Stimulated activated naive CD8-positive, alpha-beta T cell treated with anti-CD3 and anti-CD28 coated beads, Interleukin-15, Interleukin-2, amounts not matched to agents 100 U/mL and 50 U/mL, for 24 hours (primary cell): ENCODE results near the gene GART.

ENCODE experiments used
- ATAC-seq: fragments of 150-1000 bp; cut with Tn5 transposase; one replicate; pipeline ENCODE4 v1.10.0; 2021
- DNase-seq: peaks from one replicate; pipeline ENCODE4 v3.0.0; 2021

Gene GART

DNA sequence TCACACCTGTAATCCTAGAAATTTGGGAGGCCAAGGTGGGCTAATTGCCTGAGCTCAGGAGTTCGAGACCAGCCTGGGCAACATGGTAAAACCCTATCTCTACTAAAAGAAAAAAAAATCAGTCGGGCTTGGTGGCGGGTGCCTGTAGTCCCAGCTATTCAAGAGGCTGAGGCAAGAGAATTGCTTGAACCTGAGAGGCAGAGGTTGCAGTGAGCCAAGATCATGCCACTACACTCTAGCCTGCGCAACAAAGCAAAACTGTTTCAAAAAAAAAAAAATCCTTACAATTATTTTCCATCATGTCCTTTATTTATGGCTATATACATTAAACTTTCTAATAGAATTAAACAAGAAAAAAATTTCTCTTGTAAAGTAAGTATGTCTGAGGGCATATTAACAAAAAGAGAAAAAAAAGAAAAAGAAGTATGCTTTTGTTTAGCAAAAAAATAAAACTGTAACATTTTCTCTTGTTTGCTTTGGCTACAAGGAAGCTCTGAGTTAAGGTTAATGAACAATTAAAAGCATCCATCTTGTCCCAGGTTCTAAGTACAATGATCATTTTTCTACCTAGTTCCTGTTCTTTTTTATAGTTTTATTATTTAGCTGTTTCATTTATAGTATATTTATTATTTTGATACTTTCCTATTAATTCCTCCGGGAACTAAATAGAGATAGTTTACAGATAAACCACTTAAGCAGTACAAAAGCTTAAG, 80.2 kb downstream of the GART start:
- DNase-seq, result no peak

DNA sequence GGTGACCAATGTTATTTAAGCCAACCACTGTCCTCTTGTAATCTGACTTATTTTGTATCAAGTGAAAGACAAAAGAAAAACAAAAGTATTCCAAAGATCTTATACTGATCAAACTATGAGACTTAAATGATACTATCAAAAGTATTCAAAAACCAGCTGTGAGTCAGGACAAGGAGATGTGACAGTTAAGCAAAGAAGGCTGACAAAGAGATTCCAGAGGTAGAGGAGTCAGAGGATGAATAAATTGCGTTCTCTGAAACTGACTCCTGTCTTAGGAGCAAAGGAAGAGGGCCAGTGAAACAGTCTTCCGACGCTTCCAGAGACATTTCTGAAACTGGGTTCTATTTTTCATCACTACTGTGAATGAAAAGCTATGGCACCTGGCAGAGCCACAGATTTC, 83.1 kb downstream of the GART start:
- ATAC-seq (no peak), DNase-seq (no peak)

More for the DNA sequence above, 80.2 kb downstream of the GART start:
- ATAC-seq, result no peak

DNA sequence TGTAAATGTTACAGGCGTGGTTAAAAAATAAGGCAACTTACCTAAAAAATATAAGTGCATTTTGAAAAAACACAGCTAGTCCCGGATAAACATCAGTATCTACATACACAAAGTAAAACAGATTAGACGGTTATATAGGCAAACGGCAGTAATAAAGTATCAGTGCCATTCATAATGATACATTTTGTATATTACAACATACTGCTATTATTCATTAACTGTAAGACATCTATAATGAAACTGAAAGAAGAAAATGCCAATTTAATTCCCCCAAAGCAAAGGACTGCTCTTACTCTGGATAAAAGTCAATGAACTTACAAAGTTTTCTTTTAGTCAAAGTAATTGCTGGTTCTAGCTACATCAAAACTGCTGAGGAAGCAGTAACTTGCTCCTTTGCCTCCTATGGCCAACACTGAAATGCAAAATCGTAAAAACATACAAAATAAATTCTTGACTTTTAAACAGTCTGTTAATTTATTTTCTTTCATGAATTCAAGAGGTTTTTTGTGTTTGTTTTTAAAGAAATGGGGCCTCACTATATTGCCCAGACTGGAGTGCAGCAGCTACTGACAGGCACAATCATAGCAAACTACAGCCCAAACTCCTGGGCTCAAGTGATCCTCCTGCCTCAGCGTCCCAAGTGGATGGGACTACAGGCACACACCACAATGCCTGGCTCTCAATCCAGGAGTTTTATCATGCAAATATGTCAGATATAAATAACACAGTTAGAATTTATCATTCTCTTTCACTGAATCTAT, 86.1 kb downstream of the GART start:
- DNase-seq (no peak), ATAC-seq (no peak)
